ENCODE data around the gene CASZ1. TPM values are rescaled to one million over a fixed set of nuclear protein-coding genes. Genes with fewer than 3 reads are reported as not detected.

Gene CASZ1
- total RNA-seq, 3 donors from 2014 or later (not counting 1 experiment from before 2014, with no cell fraction given) = 55.9 to 83.0 (median 70.6) TPM

- intact Hi-C loops (cut with micrococcal nuclease) = no loop called here
- ATAC-seq (no peak), DNase-seq (no peak)
- Mint-ChIP-seq H3K36me3 (no peaks in the 10 kb centered on the region), H3K4me1 (no peaks in the 10 kb centered on the region), H3K27ac (no peak overlapping the region), H3K9me3 (no peaks in the 10 kb centered on the region), H3K4me3 (no peak overlapping the region), H3K27me3 (ENCODE audit: low read depth in 2 of 2) (peaks cover 0 to 3% of the 10 kb centered on the region in 2 donors)
- Histone ChIP-seq H3K27me3 (ENCODE audit: control insufficient read depth, insufficient read depth, low read length) (no peaks in the 10 kb centered on the region), H3K27ac (ENCODE audit: low read length) (no peak overlapping the region), H3K4me1 (ENCODE audit: control insufficient read depth, insufficient read depth, low read length) (no peaks in the 10 kb centered on the region), H3K9me3 (ENCODE audit: control insufficient read depth, insufficient read depth, low read length) (no peaks in the 10 kb centered on the region), H3K36me3 (ENCODE audit: control insufficient read depth, insufficient read depth, low read length) (no peaks in the 10 kb centered on the region), H3K4me3 (ENCODE audit: low read length) (no peak overlapping the region)
- TF ChIP-seq CTCF (IDR thresholded peaks at IDR 0.05) = no peak
- WGBS (ENCODE audit: insufficient coverage) = 86% methylated on average over 13 of the region's 13 CpGs
These were observed 20.4 kb upstream of the CASZ1 start for GRCh38 chr1:10816743-10817369.

- no peaks in the 10 kb centered on the region for H3K36me3 Mint-ChIP-seq
- 87% methylated on average over 7 of the region's 7 CpGs for WGBS (ENCODE audit: insufficient coverage)
- H3K27me3 Mint-ChIP-seq (ENCODE audit: low read depth in 2 of 2) = peaks cover 0 to 3% of the 10 kb centered on the region in 2 donors
- DNase-seq = no peak
- no peaks in the 10 kb centered on the region for H3K4me1 ChIP-seq (ENCODE audit: control insufficient read depth, insufficient read depth, low read length)
- intact Hi-C loops (cut with micrococcal nuclease) = no loop called here
- no peaks in the 10 kb centered on the region for H3K4me1 Mint-ChIP-seq
- no peak for TF ChIP-seq CTCF (IDR thresholded peaks at IDR 0.05)
- H3K27ac ChIP-seq (ENCODE audit: low read length) = no peak overlapping the region
- no peak for ATAC-seq
- H3K36me3 ChIP-seq (ENCODE audit: control insufficient read depth, insufficient read depth, low read length) = no peaks in the 10 kb centered on the region
- H3K4me3 Mint-ChIP-seq = no peak overlapping the region
- H3K4me3 ChIP-seq (ENCODE audit: low read length) = no peak overlapping the region
- H3K9me3 ChIP-seq (ENCODE audit: control insufficient read depth, insufficient read depth, low read length) = no peaks in the 10 kb centered on the region
- H3K9me3 Mint-ChIP-seq = no peaks in the 10 kb centered on the region
- no peak overlapping the region for H3K27ac Mint-ChIP-seq
- H3K27me3 ChIP-seq (ENCODE audit: control insufficient read depth, insufficient read depth, low read length) = no peaks in the 10 kb centered on the region
These were observed 19.8 kb upstream of the CASZ1 start for GRCh38 chr1:10816233-10816632.

- H3K4me3 ChIP-seq (ENCODE audit: low read length) = no peak overlapping the region
- no peaks in the 10 kb centered on the region for H3K4me1 ChIP-seq (ENCODE audit: control insufficient read depth, insufficient read depth, low read length)
- DNase-seq (no peak), ATAC-seq (no peak)
- Mint-ChIP-seq H3K4me3 (no peak overlapping the region), H3K27ac (no peak overlapping the region), H3K36me3 (no peaks in the 10 kb centered on the region), H3K27me3 (ENCODE audit: low read depth in 2 of 2) (peaks cover 0 to 3% of the 10 kb centered on the region in 2 donors), H3K4me1 (no peaks in the 10 kb centered on the region), H3K9me3 (no peaks in the 10 kb centered on the region)
- intact Hi-C loops (cut with micrococcal nuclease) = no loop called here
- 95% methylated on average over 5 of the region's 5 CpGs for WGBS (ENCODE audit: insufficient coverage)
- no peaks in the 10 kb centered on the region for H3K9me3 ChIP-seq (ENCODE audit: control insufficient read depth, insufficient read depth, low read length)
- H3K27me3 ChIP-seq (ENCODE audit: control insufficient read depth, insufficient read depth, low read length) = no peaks in the 10 kb centered on the region
- TF ChIP-seq CTCF (IDR thresholded peaks at IDR 0.05) = no peak
- no peak overlapping the region for H3K27ac ChIP-seq (ENCODE audit: low read length)
- no peaks in the 10 kb centered on the region for H3K36me3 ChIP-seq (ENCODE audit: control insufficient read depth, insufficient read depth, low read length)
These were observed 19.4 kb upstream of the CASZ1 start for GRCh38 chr1:10815858-10816195.
